Measurements from ENCODE around the gene GPS1. TPM values are rescaled to one million over a fixed set of nuclear protein-coding genes. Genes with fewer than 3 reads are reported as not detected.

Gene GPS1
- total RNA-seq, 1 donor from 2014 or later: 105 TPM

DNA sequence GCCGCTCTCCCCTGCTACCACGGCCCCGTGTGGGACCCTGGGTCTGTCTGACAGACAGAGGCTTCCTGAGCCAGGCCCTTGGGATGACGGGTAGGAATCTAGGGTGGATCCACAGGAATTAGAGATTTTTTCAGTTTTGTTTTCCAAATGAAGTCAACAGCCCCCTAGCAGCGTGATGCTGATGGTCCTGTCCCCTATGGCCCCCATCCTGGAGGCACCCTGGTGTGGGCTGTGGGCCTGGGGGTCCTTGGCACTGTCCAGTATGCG, 44.5 kb upstream of the GPS1 start:
- no peak overlapping the region for H3K4me3 ChIP-seq (ENCODE audit: low read depth, low read length)
- DNase-seq (ENCODE audit: low read depth): no peak
- TF ChIP-seq, protein P1, sequence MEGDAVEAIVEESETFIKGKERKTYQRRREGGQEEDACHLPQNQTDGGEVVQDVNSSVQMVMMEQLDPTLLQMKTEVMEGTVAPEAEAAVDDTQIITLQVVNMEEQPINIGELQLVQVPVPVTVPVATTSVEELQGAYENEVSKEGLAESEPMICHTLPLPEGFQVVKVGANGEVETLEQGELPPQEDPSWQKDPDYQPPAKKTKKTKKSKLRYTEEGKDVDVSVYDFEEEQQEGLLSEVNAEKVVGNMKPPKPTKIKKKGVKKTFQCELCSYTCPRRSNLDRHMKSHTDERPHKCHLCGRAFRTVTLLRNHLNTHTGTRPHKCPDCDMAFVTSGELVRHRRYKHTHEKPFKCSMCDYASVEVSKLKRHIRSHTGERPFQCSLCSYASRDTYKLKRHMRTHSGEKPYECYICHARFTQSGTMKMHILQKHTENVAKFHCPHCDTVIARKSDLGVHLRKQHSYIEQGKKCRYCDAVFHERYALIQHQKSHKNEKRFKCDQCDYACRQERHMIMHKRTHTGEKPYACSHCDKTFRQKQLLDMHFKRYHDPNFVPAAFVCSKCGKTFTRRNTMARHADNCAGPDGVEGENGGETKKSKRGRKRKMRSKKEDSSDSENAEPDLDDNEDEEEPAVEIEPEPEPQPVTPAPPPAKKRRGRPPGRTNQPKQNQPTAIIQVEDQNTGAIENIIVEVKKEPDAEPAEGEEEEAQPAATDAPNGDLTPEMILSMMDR (conservative IDR thresholded peaks at IDR 0.05; ENCODE audit: low read depth, low read length): no peak

DNA sequence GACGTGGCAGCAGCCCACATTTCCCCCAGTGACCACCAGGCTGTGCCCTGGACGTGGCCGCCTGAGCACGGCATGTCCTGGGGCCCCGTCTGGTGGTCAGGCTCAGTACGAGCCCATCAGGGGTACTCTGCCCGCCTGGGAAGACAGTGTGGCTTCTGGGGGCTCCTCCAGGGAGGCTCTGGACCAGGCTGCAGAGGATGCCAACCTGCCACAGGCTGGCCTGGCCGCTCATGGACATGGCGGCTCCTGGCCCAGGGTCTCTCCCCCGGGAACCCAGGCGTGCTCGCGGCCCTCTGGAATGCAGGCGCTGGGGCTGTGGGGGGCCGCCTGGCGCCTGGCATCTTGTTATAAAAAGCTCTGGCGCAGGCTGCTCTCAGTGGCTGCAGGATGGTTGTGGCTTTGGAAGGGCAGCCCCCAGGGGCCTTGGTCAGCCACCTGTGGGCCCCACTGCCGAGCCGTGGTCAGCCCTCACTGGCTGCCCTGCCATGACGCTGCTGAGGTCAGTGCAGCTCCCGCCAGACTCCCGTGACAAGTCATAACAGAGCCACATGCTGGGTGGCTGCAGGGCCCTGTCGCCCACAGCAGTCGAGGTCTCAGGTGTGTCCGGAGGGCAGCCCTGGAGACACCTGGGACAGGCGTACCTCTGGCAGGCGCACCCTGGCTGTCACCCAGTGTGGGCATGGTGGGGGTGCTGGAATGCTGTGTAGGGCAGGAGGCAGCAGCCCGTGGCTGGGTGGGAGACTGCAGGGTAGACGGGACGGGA, 44.0 kb upstream of the GPS1 start:
- H3K4me3 ChIP-seq (ENCODE audit: low read depth, low read length): no peak overlapping the region
- TF ChIP-seq, protein P1 (conservative IDR thresholded peaks at IDR 0.05; ENCODE audit: low read depth, low read length): no peak
- no peak for DNase-seq (ENCODE audit: low read depth)

DNA sequence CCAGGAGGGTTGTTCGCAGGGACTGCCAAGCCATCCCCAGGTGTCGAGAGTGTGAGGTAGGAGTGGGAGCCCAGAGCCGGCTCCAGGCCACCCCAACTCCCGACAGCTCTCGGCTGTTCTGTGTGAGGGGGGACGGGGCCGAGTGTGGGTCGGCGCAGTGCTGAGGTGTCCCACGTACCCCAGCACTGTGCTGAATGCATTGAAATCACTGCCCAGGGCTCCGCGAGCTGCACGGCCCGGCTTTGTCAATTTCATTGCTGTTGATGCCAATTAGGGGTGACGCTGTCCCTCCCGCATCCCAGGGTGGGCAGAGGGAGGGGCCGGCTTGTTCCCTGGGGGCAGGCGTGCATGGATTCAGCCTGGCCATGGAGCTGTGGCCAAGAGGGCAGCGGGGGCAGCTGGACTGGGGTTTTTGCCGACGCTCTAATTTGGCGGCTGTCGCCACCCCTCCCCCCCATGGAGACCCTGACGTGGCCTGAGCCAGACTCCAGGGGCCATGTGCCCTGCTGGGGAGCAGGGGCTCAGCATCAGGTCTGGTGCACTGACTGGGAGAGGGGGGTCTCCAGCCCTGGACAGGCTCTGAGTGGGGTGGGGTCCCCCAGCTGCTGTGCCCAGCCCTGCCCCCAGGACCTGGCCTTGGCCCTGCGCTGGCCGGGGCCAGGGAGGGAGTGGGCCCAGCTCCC, 43.3 kb upstream of the GPS1 start:
- TF ChIP-seq, protein P1 (conservative IDR thresholded peaks at IDR 0.05; ENCODE audit: low read depth, low read length): no peak
- H3K4me3 ChIP-seq (ENCODE audit: low read depth, low read length): no peak overlapping the region
- no peak for DNase-seq (ENCODE audit: low read depth)

DNA sequence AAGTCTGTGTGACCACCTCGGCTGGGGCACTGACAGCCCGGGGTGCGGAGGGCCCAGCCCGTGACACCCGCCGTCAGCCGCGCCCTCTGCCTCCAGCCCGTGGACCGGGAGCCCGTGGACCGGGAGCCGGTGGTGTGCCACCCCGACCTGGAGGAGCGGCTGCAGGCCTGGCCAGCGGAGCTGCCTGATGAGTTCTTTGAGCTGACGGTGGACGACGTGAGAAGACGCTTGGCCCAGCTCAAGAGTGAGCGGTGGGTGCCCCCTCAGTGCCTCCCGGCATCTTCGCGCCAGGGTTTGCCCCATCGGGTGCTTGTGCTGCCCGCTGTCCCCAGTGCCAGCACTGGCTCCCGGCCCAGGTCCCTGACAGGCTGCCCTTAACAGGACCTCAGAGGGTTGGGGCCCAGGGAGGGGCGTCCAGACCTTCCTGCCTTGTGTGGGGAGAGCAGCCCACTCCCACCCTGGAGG, 42.7 kb upstream of the GPS1 start:
- TF ChIP-seq, protein P1 (conservative IDR thresholded peaks at IDR 0.05; ENCODE audit: low read depth, low read length): no peak
- DNase-seq (ENCODE audit: low read depth): no peak
- H3K4me3 ChIP-seq (ENCODE audit: low read depth, low read length): no peak overlapping the region

DNA sequence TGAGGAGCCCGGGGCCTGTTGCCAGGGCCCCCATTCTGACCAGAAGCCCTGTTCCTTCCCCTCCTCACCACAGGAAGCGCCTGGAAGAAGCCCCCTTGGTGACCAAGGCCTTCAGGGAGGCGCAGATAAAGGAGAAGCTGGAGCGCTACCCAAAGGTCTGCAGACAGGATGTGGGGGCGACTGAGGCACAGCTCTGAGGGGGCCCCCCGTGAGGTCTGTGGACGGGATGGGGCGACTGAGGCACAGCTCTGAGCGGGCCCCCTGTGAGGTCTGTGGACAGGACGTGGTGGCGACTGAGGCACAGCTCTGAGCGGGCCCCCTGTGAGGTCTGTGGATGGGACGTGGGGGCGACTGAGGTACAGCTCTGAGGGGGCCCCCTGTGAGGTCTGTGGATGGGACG, 42.3 kb upstream of the GPS1 start:
- no peak overlapping the region for H3K4me3 ChIP-seq (ENCODE audit: low read depth, low read length)
- DNase-seq (ENCODE audit: low read depth): no peak
- TF ChIP-seq, protein P1 (conservative IDR thresholded peaks at IDR 0.05; ENCODE audit: low read depth, low read length): no peak

DNA sequence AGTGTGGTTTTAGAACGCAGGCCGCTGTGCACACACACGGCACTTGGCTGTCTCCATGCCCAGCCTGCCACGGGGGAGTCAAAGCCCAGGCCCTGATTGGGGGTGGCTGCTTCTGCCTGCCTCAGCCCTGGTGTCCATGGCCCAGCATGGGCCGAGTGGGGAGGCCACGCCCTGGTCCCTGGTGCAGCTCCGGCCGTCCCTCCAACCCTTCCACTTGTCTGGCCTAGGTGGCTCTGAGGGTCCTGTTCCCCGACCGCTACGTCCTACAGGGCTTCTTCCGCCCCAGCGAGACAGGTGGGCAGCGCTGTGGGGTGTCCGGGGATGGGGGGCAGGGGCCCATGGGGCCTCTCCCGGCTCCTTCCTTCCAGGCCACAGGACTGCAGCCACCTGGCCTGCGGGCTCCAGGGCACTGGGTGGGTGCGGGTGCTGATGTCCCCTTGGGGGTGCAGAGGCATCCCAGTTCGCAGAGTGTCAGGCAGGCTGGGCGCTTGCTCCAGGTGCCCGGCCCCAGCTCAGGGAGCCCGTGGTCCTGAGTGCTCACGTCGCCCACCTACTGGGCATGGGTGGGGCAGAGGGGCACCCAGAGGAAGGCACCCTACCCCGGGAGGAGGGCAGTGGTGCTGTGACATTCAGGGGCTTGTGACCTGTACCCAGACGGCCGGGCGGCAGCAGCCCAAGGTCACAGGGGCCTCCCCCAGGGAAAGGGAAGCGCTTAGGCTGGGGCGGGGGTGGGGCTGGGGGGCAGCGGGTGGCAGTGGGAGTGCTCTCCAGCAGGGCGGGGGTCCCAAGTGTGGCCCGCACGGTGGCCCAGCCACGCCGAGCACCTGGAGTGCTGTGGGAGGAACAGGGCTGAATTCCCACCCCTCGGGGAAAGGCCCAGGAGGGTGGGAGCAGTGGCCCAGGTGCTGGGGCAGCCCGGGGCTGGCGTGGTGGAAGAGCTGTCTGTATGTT, 40.8 kb upstream of the GPS1 start:
- DNase-seq (ENCODE audit: low read depth): no peak
- TF ChIP-seq, protein P1 (conservative IDR thresholded peaks at IDR 0.05; ENCODE audit: low read depth, low read length): no peak

More for the DNA sequence above, 40.8 kb upstream of the GPS1 start:
- no peak overlapping the region for H3K4me3 ChIP-seq (ENCODE audit: low read depth, low read length)
